Endothelial cell of umbilical vein (primary cell): ENCODE measurements around the gene NEU1. TPM values are rescaled to one million over a fixed set of nuclear protein-coding genes. Genes with fewer than 3 reads are reported as not detected.

Experiments
- BruUV-seq: library from RNA; stranded (reverse); fragments of 400-500 nt; replicated peaks from 2 replicates; lab custom pipeline; 2021; lab: Mats Ljungman, UMichigan
- CTCF ChIA-PET: fragments of 300-600, 350-600 bp; sonication (Branson Sonifier 250); formaldehyde crosslinking; loops from one replicate; lab custom pipeline; 2021; ENCODE audit warnings: antibody characterized with exemption, inconsistent platforms; lab: Charles Lee
- POLR2A ChIA-PET: fragments of 300-600, 350-600 bp; sonication (Branson Sonifier 250); formaldehyde crosslinking; loops from one replicate; lab custom pipeline; 2021; ENCODE audit warnings: antibody characterized with exemption, inconsistent platforms; lab: Charles Lee
- DNase-seq: peaks from one replicate; pipeline ENCODE4 v3.0.0-alpha.2; 2011; ENCODE audit warnings: low read depth, low spot score
- FAIRE-seq: peaks from 2 replicates; lab custom pipeline; 2011; peaks lifted over from hg19 to GRCh38; lab: Jason Lieb, UNC
- H2AFZ ChIP-seq: 2 replicates; pipeline ENCODE4 v1.6.0; 2012; ENCODE audit warnings: low read depth, low read length, control low read depth, inconsistent platforms
- H3K27ac ChIP-seq: 2 replicates; pipeline ENCODE4 v1.5.1; 2011; ENCODE audit warnings: low read depth, mild to moderate bottlenecking, control low read depth, low read length, moderate library complexity; ENCODE audit not compliant: insufficient read depth
- H3K27me3 ChIP-seq, 2 experiments: 2 replicates each; pipeline versions ENCODE4 v1.6.0 to v1.6.1; 2011; ENCODE audit warnings: low read length in 2 of 2, mixed read lengths in 1 of 2; ENCODE audit not compliant: control insufficient read depth in 2 of 2, insufficient read depth in 2 of 2
- H3K36me3 ChIP-seq, 2 experiments: 2 replicates in 1 of 2; 3 replicates in 1 of 2; pipeline ENCODE4 v1.5.1; 2011; ENCODE audit warnings: low read length in 2 of 2, mild to moderate bottlenecking in 1 of 2, moderate library complexity in 1 of 2; ENCODE audit not compliant: control insufficient read depth in 2 of 2, insufficient read depth in 2 of 2; ENCODE audit errors: extremely low read depth in 1 of 2
- H3K4me1 ChIP-seq: 3 replicates; pipeline ENCODE4 v1.5.1; 2011; ENCODE audit warnings: mild to moderate bottlenecking, low read length; ENCODE audit not compliant: control insufficient read depth, insufficient read depth; ENCODE audit errors: extremely low read depth
- H3K4me2 ChIP-seq: 2 replicates; pipeline ENCODE4 v1.6.1; 2011; ENCODE audit warnings: low read length, control low read depth, mixed read lengths; ENCODE audit not compliant: insufficient read depth
- H3K4me3 ChIP-seq, 3 experiments: fragments of 200-600 bp in 1 of 3; sonication (generic), shearing (Covaris generic) in 1 of 3; replicated peaks in 1 of 3; 2 replicates each; pipeline ENCODE4 v1.5.1; 2011 to 2016; ENCODE audit warnings: control low read depth in 3 of 3, low read length in 3 of 3, mild to moderate bottlenecking in 2 of 3, inconsistent platforms in 1 of 3, low read depth in 1 of 3, moderate library complexity in 1 of 3; ENCODE audit not compliant: insufficient read depth in 1 of 3
- H3K79me2 ChIP-seq: 2 replicates; pipeline ENCODE4 v1.6.0; 2012; ENCODE audit warnings: low read length, inconsistent platforms; ENCODE audit not compliant: control insufficient read depth, insufficient read depth
- H3K9ac ChIP-seq: replicated peaks from 2 replicates; pipeline ENCODE3; 2011; ENCODE audit warnings: low read length, control low read depth; ENCODE audit not compliant: insufficient read depth; ENCODE audit errors: extremely low read depth
- H3K9me1 ChIP-seq: replicated peaks from 3 replicates; pipeline ENCODE4 v1.6.0; 2011; ENCODE audit warnings: mild to moderate bottlenecking, low read length; ENCODE audit not compliant: control insufficient read depth, insufficient read depth; ENCODE audit errors: extremely low read depth
- H3K9me3 ChIP-seq: replicated peaks from 2 replicates; pipeline ENCODE4 v1.5.1; 2012; ENCODE audit warnings: low read length, inconsistent platforms; ENCODE audit not compliant: control insufficient read depth, insufficient read depth
- H4K20me1 ChIP-seq: replicated peaks from 2 replicates; pipeline ENCODE3; 2011; ENCODE audit warnings: mild to moderate bottlenecking, low read length; ENCODE audit not compliant: control insufficient read depth, insufficient read depth; ENCODE audit errors: extremely low read depth
- FOS ChIP-seq: IDR thresholded peaks from 2 replicates; pipeline ENCODE4 v1.6.1; 2011; ENCODE audit warnings: mild to moderate bottlenecking, low read length, moderate library complexity, borderline replicate concordance; ENCODE audit not compliant: insufficient read depth
- GATA2 ChIP-seq: IDR thresholded peaks from 2 replicates; pipeline ENCODE4 v1.7.0; 2011; ENCODE audit warnings: low read depth, mild to moderate bottlenecking, moderate library complexity, mixed read lengths, low read length; ENCODE audit not compliant: insufficient read length, insufficient read depth
- JUN ChIP-seq: IDR thresholded peaks from 2 replicates; pipeline ENCODE4 v1.6.1; 2011; ENCODE audit warnings: borderline replicate concordance, low read depth; ENCODE audit not compliant: insufficient read length, insufficient read depth
- MYC ChIP-seq: IDR thresholded peaks from one replicate; pipeline ENCODE4 v1.6.1; 2011; ENCODE audit warnings: mild to moderate bottlenecking, low read depth, low read length
- POLR2AphosphoS5 ChIP-seq: IDR thresholded peaks from 2 replicates; pipeline ENCODE4 v1.6.1; 2012; ENCODE audit warnings: low read depth, mild to moderate bottlenecking, control low read depth, low read length, moderate library complexity; ENCODE audit not compliant: insufficient read depth
- dilution Hi-C: fragments of 300-500 bp; cut with MboI; formaldehyde crosslinking; loops from one replicate; pipeline ENCODE4 v1.15.0; 2019; ENCODE audit warnings: low sequenced_read_pairs; ENCODE audit not compliant: extremely low pct_ligation_motif_present
- intact Hi-C: fragments of 100-400 bp; cut with micrococcal nuclease; formaldehyde crosslinking; loops from one replicate; pipeline ENCODE4 v1.10.0; 2022
- polyA plus RNA-seq, 4 experiments: library from polyadenylated mRNA; depleted of rRNA in 3 of 4; stranded (reverse) in 3 of 4; unstranded in 1 of 4; fragments of >200 nt; gene quantifications; 2 replicates each; pipeline versions ENCODE4 v1.2.1 to v1.2.3, GENCODE V29; 2011 to 2012; ENCODE audit warnings: missing spikeins in 1 of 4
- total RNA-seq: library from RNA; stranded (reverse); gene quantifications from 2 replicates; pipeline ENCODE4 v1.2.3, GENCODE V29; 2021
- TF ChIP-seq, protein P1 (sequence below), 2 donors: IDR thresholded peaks; 1 replicate in 1 of 2; 2 replicates in 1 of 2; pipeline ENCODE4 v1.5.1; 2011; ENCODE audit warnings: low read length in 2 of 2, mild to moderate bottlenecking in 2 of 2, moderate library complexity in 2 of 2, control low read depth in 1 of 2, inconsistent platforms in 1 of 2, low read depth in 1 of 2; ENCODE audit not compliant: insufficient read depth in 1 of 2; ENCODE audit errors: extremely low read depth in 1 of 2

The NEU1 gene
- total and polyA plus RNA-seq, 2 donors (not counting 3 experiments of a cell fraction or from before 2014, with no cell fraction given): 62.8 to 111 TPM

- peaks cover 0 to 24% of the 10 kb centered on the region in 2 experiments for H3K36me3 ChIP-seq
- dilution Hi-C loops: no loop called here
- no peak overlapping the region for H3K9ac ChIP-seq
- no peak for TF ChIP-seq FOS
- TF ChIP-seq POLR2AphosphoS5: no peak
- no peak for TF ChIP-seq GATA2
- TF ChIP-seq, protein P1, sequence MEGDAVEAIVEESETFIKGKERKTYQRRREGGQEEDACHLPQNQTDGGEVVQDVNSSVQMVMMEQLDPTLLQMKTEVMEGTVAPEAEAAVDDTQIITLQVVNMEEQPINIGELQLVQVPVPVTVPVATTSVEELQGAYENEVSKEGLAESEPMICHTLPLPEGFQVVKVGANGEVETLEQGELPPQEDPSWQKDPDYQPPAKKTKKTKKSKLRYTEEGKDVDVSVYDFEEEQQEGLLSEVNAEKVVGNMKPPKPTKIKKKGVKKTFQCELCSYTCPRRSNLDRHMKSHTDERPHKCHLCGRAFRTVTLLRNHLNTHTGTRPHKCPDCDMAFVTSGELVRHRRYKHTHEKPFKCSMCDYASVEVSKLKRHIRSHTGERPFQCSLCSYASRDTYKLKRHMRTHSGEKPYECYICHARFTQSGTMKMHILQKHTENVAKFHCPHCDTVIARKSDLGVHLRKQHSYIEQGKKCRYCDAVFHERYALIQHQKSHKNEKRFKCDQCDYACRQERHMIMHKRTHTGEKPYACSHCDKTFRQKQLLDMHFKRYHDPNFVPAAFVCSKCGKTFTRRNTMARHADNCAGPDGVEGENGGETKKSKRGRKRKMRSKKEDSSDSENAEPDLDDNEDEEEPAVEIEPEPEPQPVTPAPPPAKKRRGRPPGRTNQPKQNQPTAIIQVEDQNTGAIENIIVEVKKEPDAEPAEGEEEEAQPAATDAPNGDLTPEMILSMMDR (IDR thresholded peaks at IDR 0.05; ENCODE audit: extremely low read depth in 1 of 2, insufficient read depth in 1 of 2, low read depth in 1 of 2, low read length in 2 of 2): no peak
- no peak for TF ChIP-seq MYC
- TF ChIP-seq JUN: no peak
- DNase-seq (no peak), FAIRE-seq (no peak)
- ChIA-PET CTCF (interaction anchor here (1.1 to 1.4 kb wide), 2 partner anchors 11 to 13 kb away, joined by 4 read pairs; no protein-coding TSS in a partner anchor), POLR2A (no interaction called here)
- H3K4me1 ChIP-seq: peaks cover 6% of the 10 kb centered on the region
- no peaks in the 10 kb centered on the region for H3K79me2 ChIP-seq
- H4K20me1 ChIP-seq: no peaks in the 10 kb centered on the region
- H3K9me1 ChIP-seq: no peaks in the 10 kb centered on the region
- no peak overlapping the region for H3K4me2 ChIP-seq
- no peaks in the 10 kb centered on the region for H3K27me3 ChIP-seq
- H3K27ac ChIP-seq: no peak overlapping the region
- H2AFZ ChIP-seq: no peak overlapping the region
- BruUV-seq: no TSS peak
- H3K9me3 ChIP-seq: no peaks in the 10 kb centered on the region
- intact Hi-C loops: no loop called here
- H3K4me3 ChIP-seq: no peak overlapping the region
These were observed 15.1 kb upstream of the NEU1 start for GRCh38 chr6:31877651-31878161.
